WTC11 (cell line): ENCODE measurements around the gene TMEM183A.

ENCODE experiments used
- ATF1 ChIP-seq: sonication (generic); formaldehyde crosslinking; IDR thresholded peaks from 2 replicates; pipeline ENCODE4 v1.8.1; 2023; ENCODE audit warnings: mild to moderate bottlenecking, moderate library complexity, missing genetic modification reagents
- ESRRA ChIP-seq: sonication (generic); formaldehyde crosslinking; IDR thresholded peaks from 2 replicates; pipeline ENCODE4 v1.8.1; 2022; ENCODE audit warnings: mild to moderate bottlenecking, missing genetic modification reagents, borderline replicate concordance
- FOXJ3 ChIP-seq: sonication (generic); formaldehyde crosslinking; IDR thresholded peaks from 2 replicates; pipeline ENCODE4 v1.9.0; 2021; ENCODE audit warnings: missing genetic modification reagents, mild to moderate bottlenecking, borderline replicate concordance
- ZBTB21 ChIP-seq: sonication (generic); formaldehyde crosslinking; IDR thresholded peaks from 2 replicates; pipeline ENCODE4 v1.8.1; 2023; ENCODE audit warnings: mild to moderate bottlenecking, missing genetic modification reagents, borderline replicate concordance
- ZNF138 ChIP-seq: sonication (generic); formaldehyde crosslinking; conservative IDR thresholded peaks from 2 replicates; pipeline ENCODE4 v1.8.1; 2022; ENCODE audit warnings: mild to moderate bottlenecking, moderate library complexity, missing genetic modification reagents
- ZNF423 ChIP-seq: fragments of 250-450 bp; sonication (Bioruptor Pico); IDR thresholded peaks from 2 replicates; pipeline ENCODE4 v2.1.2; 2022; ENCODE audit warnings: mild to moderate bottlenecking, moderate library complexity
- TF ChIP-seq, protein P1 (sequence below): fragments of 200-600 bp; IDR thresholded peaks from 2 replicates; pipeline ENCODE4 v1.8.0; 2022; ENCODE audit warnings: antibody characterized with exemption
- TF ChIP-seq, protein P2 (sequence below): sonication (generic); formaldehyde crosslinking; IDR thresholded peaks from 2 replicates; pipeline ENCODE4 v1.8.1; 2023; ENCODE audit warnings: mild to moderate bottlenecking, missing genetic modification reagents, moderate library complexity
- TF ChIP-seq, protein P3 (sequence below): sonication (generic); formaldehyde crosslinking; IDR thresholded peaks from 2 replicates; pipeline ENCODE4 v1.8.0; 2022; ENCODE audit warnings: mild to moderate bottlenecking, missing genetic modification reagents
- TF ChIP-seq, protein P4 (sequence below): sonication (generic); formaldehyde crosslinking; conservative IDR thresholded peaks from 2 replicates; pipeline ENCODE4 v1.8.1; 2022; ENCODE audit warnings: mild to moderate bottlenecking, missing genetic modification reagents

DNA sequence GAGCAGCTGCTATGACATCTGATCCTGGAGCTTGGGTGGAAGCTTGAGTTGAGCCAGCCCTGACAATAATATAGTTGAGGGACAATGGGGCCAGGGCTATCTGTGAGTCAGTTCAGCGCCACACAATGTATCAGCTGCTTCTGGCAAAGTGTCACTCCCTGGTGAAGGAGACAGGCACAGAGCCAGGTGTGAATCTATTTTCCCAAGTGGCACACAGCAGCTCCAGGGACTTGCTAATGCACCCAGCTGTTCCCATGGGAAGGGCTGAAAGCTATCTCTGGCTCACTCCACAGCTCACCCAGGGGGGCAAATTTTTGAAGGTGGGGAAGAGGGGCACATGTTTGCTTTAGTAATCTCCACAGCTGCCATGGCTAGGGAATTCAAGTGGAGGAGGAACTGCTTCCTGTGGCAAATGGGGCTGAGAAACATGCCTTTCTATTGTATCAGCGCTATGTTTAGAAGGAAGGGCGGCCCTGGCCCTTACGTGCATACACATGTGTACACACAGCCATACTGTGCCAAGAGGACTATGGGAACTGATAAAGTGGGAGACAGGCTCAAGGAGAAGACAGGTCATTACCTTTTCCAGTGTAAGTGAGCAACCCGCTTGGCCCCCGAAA is 42.3 kb upstream of the TMEM183A start:
- no peak for TF ChIP-seq ESRRA (CRISPR knock-in tag)
- no peak for TF ChIP-seq FOXJ3
- no peak for TF ChIP-seq ATF1 (CRISPR knock-in tag)
- TF ChIP-seq, protein P1, sequence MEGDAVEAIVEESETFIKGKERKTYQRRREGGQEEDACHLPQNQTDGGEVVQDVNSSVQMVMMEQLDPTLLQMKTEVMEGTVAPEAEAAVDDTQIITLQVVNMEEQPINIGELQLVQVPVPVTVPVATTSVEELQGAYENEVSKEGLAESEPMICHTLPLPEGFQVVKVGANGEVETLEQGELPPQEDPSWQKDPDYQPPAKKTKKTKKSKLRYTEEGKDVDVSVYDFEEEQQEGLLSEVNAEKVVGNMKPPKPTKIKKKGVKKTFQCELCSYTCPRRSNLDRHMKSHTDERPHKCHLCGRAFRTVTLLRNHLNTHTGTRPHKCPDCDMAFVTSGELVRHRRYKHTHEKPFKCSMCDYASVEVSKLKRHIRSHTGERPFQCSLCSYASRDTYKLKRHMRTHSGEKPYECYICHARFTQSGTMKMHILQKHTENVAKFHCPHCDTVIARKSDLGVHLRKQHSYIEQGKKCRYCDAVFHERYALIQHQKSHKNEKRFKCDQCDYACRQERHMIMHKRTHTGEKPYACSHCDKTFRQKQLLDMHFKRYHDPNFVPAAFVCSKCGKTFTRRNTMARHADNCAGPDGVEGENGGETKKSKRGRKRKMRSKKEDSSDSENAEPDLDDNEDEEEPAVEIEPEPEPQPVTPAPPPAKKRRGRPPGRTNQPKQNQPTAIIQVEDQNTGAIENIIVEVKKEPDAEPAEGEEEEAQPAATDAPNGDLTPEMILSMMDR = no peak
- TF ChIP-seq ZNF138 (CRISPR knock-in tag) = no peak
- TF ChIP-seq ZNF423 = no peak
- TF ChIP-seq, protein P2, sequence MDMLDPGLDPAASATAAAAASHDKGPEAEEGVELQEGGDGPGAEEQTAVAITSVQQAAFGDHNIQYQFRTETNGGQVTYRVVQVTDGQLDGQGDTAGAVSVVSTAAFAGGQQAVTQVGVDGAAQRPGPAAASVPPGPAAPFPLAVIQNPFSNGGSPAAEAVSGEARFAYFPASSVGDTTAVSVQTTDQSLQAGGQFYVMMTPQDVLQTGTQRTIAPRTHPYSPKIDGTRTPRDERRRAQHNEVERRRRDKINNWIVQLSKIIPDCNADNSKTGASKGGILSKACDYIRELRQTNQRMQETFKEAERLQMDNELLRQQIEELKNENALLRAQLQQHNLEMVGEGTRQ (CRISPR knock-in tag) = no peak
- no peak for TF ChIP-seq ZBTB21 (CRISPR knock-in tag)
- TF ChIP-seq, protein P3, sequence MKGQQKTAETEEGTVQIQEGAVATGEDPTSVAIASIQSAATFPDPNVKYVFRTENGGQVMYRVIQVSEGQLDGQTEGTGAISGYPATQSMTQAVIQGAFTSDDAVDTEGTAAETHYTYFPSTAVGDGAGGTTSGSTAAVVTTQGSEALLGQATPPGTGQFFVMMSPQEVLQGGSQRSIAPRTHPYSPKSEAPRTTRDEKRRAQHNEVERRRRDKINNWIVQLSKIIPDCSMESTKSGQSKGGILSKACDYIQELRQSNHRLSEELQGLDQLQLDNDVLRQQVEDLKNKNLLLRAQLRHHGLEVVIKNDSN (CRISPR knock-in tag) = no peak
- TF ChIP-seq, protein P4, sequence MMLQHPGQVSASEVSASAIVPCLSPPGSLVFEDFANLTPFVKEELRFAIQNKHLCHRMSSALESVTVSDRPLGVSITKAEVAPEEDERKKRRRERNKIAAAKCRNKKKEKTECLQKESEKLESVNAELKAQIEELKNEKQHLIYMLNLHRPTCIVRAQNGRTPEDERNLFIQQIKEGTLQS (CRISPR knock-in tag) = no peak
